Measurements from ENCODE around the gene SAMD4B.

GRCh38 chr19:39307046-39307821 is 35.0 kb upstream of the SAMD4B start:
- TF ChIP-seq POLR2A (IDR thresholded peaks at IDR 0.05; ENCODE audit: extremely low read depth, insufficient read length) (no peak), MAX (IDR thresholded peaks at IDR 0.05; ENCODE audit: low read depth, low read length) (no peak), MYC (IDR thresholded peaks at IDR 0.05; ENCODE audit: low read depth, low read length) (no peak)
- TF ChIP-seq, protein P1, sequence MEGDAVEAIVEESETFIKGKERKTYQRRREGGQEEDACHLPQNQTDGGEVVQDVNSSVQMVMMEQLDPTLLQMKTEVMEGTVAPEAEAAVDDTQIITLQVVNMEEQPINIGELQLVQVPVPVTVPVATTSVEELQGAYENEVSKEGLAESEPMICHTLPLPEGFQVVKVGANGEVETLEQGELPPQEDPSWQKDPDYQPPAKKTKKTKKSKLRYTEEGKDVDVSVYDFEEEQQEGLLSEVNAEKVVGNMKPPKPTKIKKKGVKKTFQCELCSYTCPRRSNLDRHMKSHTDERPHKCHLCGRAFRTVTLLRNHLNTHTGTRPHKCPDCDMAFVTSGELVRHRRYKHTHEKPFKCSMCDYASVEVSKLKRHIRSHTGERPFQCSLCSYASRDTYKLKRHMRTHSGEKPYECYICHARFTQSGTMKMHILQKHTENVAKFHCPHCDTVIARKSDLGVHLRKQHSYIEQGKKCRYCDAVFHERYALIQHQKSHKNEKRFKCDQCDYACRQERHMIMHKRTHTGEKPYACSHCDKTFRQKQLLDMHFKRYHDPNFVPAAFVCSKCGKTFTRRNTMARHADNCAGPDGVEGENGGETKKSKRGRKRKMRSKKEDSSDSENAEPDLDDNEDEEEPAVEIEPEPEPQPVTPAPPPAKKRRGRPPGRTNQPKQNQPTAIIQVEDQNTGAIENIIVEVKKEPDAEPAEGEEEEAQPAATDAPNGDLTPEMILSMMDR (IDR thresholded peaks at IDR 0.05; ENCODE audit: low read depth, low read length): no peak

All from NB4 (cell line).